ENCODE results near the gene CACNA1S.

Gene CACNA1S

GRCh38 chr1:201014816-201015200, 97.4 kb downstream of the CACNA1S start:
- DNase-seq (ENCODE audit: low read depth in 2 of 2, low spot score in 1 of 2): no peak

- no peak for DNase-seq (ENCODE audit: low read depth in 2 of 2, low spot score in 1 of 2)
Observed at GRCh38 chr1:201013991-201014815, 98.0 kb downstream of the CACNA1S start.

GRCh38 chr1:201013031-201013485, 99.2 kb downstream of the CACNA1S start:
- no peak for DNase-seq (ENCODE audit: low read depth in 2 of 2, low spot score in 1 of 2)

- DNase-seq (ENCODE audit: low read depth in 2 of 2, low spot score in 1 of 2): no peak
Observed at GRCh38 chr1:201011616-201012015, 100.6 kb downstream of the CACNA1S start.

- DNase-seq (ENCODE audit: low read depth in 2 of 2, low spot score in 1 of 2): no peak
Observed at GRCh38 chr1:201009962-201010645, 102.1 kb downstream of the CACNA1S start.

- DNase-seq (ENCODE audit: low read depth in 2 of 2, low spot score in 1 of 2): no peak
Observed at GRCh38 chr1:201008666-201009360, 103.4 kb downstream of the CACNA1S start.

GRCh38 chr1:201007481-201007880, 104.7 kb downstream of the CACNA1S start:
- no peak for DNase-seq (ENCODE audit: low read depth in 2 of 2, low spot score in 1 of 2)

GRCh38 chr1:201006450-201006849, 105.8 kb downstream of the CACNA1S start:
- DNase-seq (ENCODE audit: low read depth in 2 of 2, low spot score in 1 of 2): no peak

GRCh38 chr1:201004732-201005131, 107.5 kb downstream of the CACNA1S start:
- no peak for DNase-seq (ENCODE audit: low read depth in 2 of 2, low spot score in 1 of 2)

GRCh38 chr1:201004154-201004553, 108.1 kb downstream of the CACNA1S start:
- DNase-seq (ENCODE audit: low read depth in 2 of 2, low spot score in 1 of 2): no peak

GRCh38 chr1:201002510-201002909, 109.7 kb downstream of the CACNA1S start:
- DNase-seq (ENCODE audit: low read depth in 2 of 2, low spot score in 1 of 2): no peak

- no peak for DNase-seq (ENCODE audit: low read depth in 2 of 2, low spot score in 1 of 2)
Observed at GRCh38 chr1:201001962-201002361, 110.3 kb downstream of the CACNA1S start.

- DNase-seq (ENCODE audit: low read depth in 2 of 2, low spot score in 1 of 2): no peak
Observed at GRCh38 chr1:201000391-201000790, 111.8 kb downstream of the CACNA1S start.

- no peak for DNase-seq (ENCODE audit: low read depth in 2 of 2, low spot score in 1 of 2)
Observed at GRCh38 chr1:200999667-201000066, 112.6 kb downstream of the CACNA1S start.

GRCh38 chr1:200998323-200998722, 113.9 kb downstream of the CACNA1S start:
- no peak for DNase-seq (ENCODE audit: low read depth in 2 of 2, low spot score in 1 of 2)

GRCh38 chr1:200992382-200993048, 119.7 kb downstream of the CACNA1S start:
- DNase-seq (ENCODE audit: low read depth in 2 of 2, low spot score in 1 of 2): no peak

GRCh38 chr1:200991097-200991614, 121.1 kb downstream of the CACNA1S start:
- no peak for DNase-seq (ENCODE audit: low read depth in 2 of 2, low spot score in 1 of 2)

- DNase-seq (ENCODE audit: low read depth in 2 of 2, low spot score in 1 of 2): no peak
Observed at GRCh38 chr1:200990114-200990513, 122.1 kb downstream of the CACNA1S start.
